KMS-11 (cell line): ENCODE data around the gene PGA3.

Experiments used
- H2AFZ ChIP-seq: fragments of 200-600 bp; sonication (generic); 2 replicates; pipeline ENCODE4 v1.6.1; 2016; ENCODE audit warnings: antibody characterized with exemption, mixed run types, low read depth
- H3K27ac ChIP-seq: fragments of 200-600 bp; sonication (generic); 2 replicates; pipeline ENCODE4 v1.6.1; 2016; ENCODE audit warnings: mild to moderate bottlenecking, mixed run types
- H3K27me3 ChIP-seq: fragments of 200-600 bp; sonication (generic); 2 replicates; pipeline ENCODE4 v1.6.1; 2017; ENCODE audit warnings: mild to moderate bottlenecking, low read depth, mixed run types, moderate library complexity; ENCODE audit not compliant: insufficient read depth
- H3K36me3 ChIP-seq: fragments of 200-600 bp; sonication (generic); 2 replicates; pipeline ENCODE4 v1.6.1; 2017; ENCODE audit warnings: mild to moderate bottlenecking, mixed run types; ENCODE audit not compliant: insufficient read depth
- H3K4me1 ChIP-seq: fragments of 200-600 bp; sonication (generic); 2 replicates; pipeline ENCODE4 v1.6.1; 2016; ENCODE audit warnings: mild to moderate bottlenecking, low read depth, mixed run types; ENCODE audit not compliant: poor library complexity, severe bottlenecking
- H3K4me2 ChIP-seq: fragments of 200-600 bp; sonication (generic); 2 replicates; pipeline ENCODE4 v1.7.0; 2016; ENCODE audit warnings: mild to moderate bottlenecking, mixed run types
- H3K4me3 ChIP-seq: fragments of 200-600 bp; sonication (generic); IDR thresholded peaks from 2 replicates; pipeline ENCODE4 v1.6.1; 2017; ENCODE audit warnings: low read depth, low read length, mixed read lengths; ENCODE audit not compliant: insufficient read depth
- H3K79me2 ChIP-seq: fragments of 200-600 bp; sonication (generic); 2 replicates; pipeline ENCODE4 v1.6.1; 2016; ENCODE audit warnings: low read depth, mixed run types; ENCODE audit not compliant: insufficient read depth
- H3K9ac ChIP-seq: fragments of 200-600 bp; sonication (generic); 2 replicates; pipeline ENCODE4 v1.6.1; 2016; ENCODE audit warnings: mild to moderate bottlenecking, mixed run types
- H4K20me1 ChIP-seq: fragments of 200-600 bp; sonication (generic); 2 replicates; pipeline ENCODE4 v1.6.1; 2016; ENCODE audit warnings: mild to moderate bottlenecking, mixed run types; ENCODE audit not compliant: insufficient read depth
- TF ChIP-seq, protein P1 (sequence below): fragments of 200-600 bp; sonication (generic); conservative IDR thresholded peaks from 2 replicates; pipeline ENCODE4 v1.6.1; 2017; ENCODE audit warnings: low read depth, mild to moderate bottlenecking, antibody characterized with exemption, low read length, moderate library complexity, mixed read lengths

PGA3 gene

DNA sequence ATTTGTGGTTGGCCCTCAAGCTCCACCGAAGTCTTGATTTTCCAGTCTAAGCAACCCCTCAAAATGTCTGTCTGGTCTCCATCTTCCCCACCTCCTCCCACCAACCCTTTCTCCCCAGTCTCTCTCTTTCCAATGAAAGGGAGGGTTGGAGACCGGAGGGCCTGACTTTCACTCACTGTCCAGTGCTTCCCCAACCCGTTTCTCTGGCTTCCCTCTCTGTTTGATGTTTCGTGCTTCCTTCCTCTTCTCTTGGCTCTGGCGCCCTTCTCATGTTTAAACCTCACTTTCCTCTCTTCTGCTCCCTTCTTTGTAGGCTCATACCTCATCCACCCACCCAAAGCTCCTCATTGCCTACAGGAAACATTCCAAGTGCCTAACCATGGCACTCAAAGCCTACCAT lies 31.0 kb upstream of the PGA3 start:
- H3K9ac ChIP-seq: no peak overlapping the region
- H2AFZ ChIP-seq: no peak overlapping the region
- no peaks in the 10 kb centered on the region; the same call in 1 of the 2 replicates for H3K27me3 ChIP-seq
- no peaks in the 10 kb centered on the region for H4K20me1 ChIP-seq
- no peak overlapping the region for H3K4me2 ChIP-seq
- H3K4me1 ChIP-seq: peaks cover 8% of the 10 kb centered on the region
- no peak overlapping the region for H3K27ac ChIP-seq
- no peak overlapping the region for H3K4me3 ChIP-seq
- no peaks in the 10 kb centered on the region for H3K79me2 ChIP-seq
- H3K36me3 ChIP-seq: no peaks in the 10 kb centered on the region
- TF ChIP-seq, protein P1, sequence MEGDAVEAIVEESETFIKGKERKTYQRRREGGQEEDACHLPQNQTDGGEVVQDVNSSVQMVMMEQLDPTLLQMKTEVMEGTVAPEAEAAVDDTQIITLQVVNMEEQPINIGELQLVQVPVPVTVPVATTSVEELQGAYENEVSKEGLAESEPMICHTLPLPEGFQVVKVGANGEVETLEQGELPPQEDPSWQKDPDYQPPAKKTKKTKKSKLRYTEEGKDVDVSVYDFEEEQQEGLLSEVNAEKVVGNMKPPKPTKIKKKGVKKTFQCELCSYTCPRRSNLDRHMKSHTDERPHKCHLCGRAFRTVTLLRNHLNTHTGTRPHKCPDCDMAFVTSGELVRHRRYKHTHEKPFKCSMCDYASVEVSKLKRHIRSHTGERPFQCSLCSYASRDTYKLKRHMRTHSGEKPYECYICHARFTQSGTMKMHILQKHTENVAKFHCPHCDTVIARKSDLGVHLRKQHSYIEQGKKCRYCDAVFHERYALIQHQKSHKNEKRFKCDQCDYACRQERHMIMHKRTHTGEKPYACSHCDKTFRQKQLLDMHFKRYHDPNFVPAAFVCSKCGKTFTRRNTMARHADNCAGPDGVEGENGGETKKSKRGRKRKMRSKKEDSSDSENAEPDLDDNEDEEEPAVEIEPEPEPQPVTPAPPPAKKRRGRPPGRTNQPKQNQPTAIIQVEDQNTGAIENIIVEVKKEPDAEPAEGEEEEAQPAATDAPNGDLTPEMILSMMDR: no peak

DNA sequence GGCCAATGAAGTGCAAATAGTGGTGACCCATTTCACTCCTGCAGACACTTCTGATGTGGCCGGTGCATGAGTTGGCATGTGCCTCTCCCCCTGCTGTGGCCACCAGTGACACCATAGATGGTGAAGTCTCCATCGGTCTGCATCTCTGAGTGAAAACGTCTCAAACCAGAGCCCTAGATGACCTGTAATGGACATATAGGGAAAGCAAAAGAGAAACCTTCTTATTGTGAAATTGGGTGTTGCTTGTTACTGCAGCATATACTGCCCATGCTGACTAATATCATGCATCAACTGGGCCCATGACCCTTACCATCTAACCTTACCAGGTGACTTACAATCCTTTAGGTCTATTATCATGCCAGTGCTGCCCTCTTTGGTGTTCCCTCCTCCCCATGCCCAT lies 30.4 kb upstream of the PGA3 start:
- Histone ChIP-seq H3K79me2 (no peaks in the 10 kb centered on the region), H3K4me3 (no peak overlapping the region), H2AFZ (no peak overlapping the region), H3K36me3 (no peaks in the 10 kb centered on the region), H3K27ac (no peak overlapping the region), H4K20me1 (no peaks in the 10 kb centered on the region), H3K9ac (no peak overlapping the region), H3K27me3 (no peaks in the 10 kb centered on the region; the same call in 1 of the 2 replicates), H3K4me1 (peaks cover 3% of the 10 kb centered on the region), H3K4me2 (no peak overlapping the region)
- TF ChIP-seq, protein P1: no peak

DNA sequence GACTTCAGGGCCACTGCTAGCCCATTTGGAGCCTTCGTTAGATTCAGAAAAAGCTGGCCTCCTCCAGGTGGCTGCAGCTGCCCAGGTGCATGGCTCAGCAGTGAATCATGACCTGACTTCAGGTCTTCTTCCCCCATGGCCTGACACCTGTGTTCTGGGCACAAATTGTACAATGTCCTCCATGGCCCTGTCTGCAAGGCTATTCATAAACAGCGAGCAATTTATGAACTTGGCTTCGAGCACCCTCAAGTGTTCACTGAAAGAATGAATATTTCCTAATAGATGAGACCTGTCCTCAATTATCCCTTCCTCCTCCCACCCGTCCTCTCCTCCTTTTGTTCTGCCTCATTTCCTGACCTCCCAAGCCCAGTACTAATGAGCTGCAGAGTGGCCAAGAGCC lies 29.9 kb upstream of the PGA3 start:
- Histone ChIP-seq H3K4me2 (no peak overlapping the region), H4K20me1 (no peaks in the 10 kb centered on the region), H3K4me3 (no peak overlapping the region), H3K27ac (no peak overlapping the region), H3K36me3 (no peaks in the 10 kb centered on the region), H3K79me2 (no peaks in the 10 kb centered on the region), H2AFZ (no peak overlapping the region), H3K4me1 (no peaks in the 10 kb centered on the region), H3K9ac (no peak overlapping the region), H3K27me3 (no peaks in the 10 kb centered on the region; the same call in 1 of the 2 replicates)
- TF ChIP-seq, protein P1: no peak

DNA sequence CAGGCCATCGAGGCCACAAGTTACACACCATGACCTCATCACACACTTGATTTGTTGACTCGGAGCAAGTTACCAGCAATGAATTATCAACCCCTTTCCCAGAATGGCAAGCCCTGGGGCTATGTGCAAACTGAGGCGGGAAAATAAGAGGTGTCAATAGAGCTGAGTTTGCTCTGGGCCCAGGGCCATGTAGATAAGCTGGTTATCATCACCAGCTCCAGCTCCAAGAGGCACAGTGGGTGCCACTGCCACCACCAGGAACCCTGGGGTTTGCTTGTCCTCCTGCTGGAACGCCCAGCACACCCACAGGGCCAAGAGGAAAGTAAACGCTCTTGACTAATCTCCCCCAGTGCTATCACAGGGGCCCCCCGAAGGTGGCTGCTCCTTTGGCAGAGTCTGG lies 29.0 kb upstream of the PGA3 start:
- no peak overlapping the region for H3K27ac ChIP-seq
- H3K9ac ChIP-seq: no peak overlapping the region
- no peaks in the 10 kb centered on the region for H3K79me2 ChIP-seq
- H3K27me3 ChIP-seq: no peaks in the 10 kb centered on the region; the same call in 1 of the 2 replicates
- H3K36me3 ChIP-seq: no peaks in the 10 kb centered on the region
- no peak overlapping the region for H2AFZ ChIP-seq
- no peak overlapping the region for H3K4me2 ChIP-seq
- H3K4me3 ChIP-seq: no peak overlapping the region
- H3K4me1 ChIP-seq: no peaks in the 10 kb centered on the region
- H4K20me1 ChIP-seq: no peaks in the 10 kb centered on the region
- TF ChIP-seq, protein P1: no peak
